Liver (tissue), 3 donors: ENCODE results near the gene MRRF.

ENCODE experiments used
- CTCF ChIP-seq: fragments of 150-350 bp; IDR thresholded peaks from 2 replicates; pipeline ENCODE4 v1.5.1; 2017; ENCODE audit warnings: improper control_type of control experiment, low read depth, low read length; ENCODE audit not compliant: missing input control
- JUND ChIP-seq, 2 donors: IDR thresholded peaks; 2 replicates each; pipeline ENCODE4 v1.6.1; 2016; ENCODE audit warnings: antibody characterized with exemption in 2 of 2
- donor health status: healthy.
- donor health status: healthy.

GRCh38 chr9:122286764-122287163, 22.1 kb downstream of the MRRF start:
- TF ChIP-seq JUND (IDR thresholded peaks at IDR 0.05) (no peak), CTCF (no peak)
